Ramos (cell line): ENCODE results near the gene TRIP4.
"Not testable (repeated sequence)": the region's sequence is repeated elsewhere in the genome, so short reads cannot be mapped to it uniquely, and the experiment has no call there.

ENCODE experiments used
- in situ Hi-C: fragments of 300-500 bp; cut with MboI; formaldehyde crosslinking; loops from one replicate; pipeline ENCODE4 v1.14.3; 2022; ENCODE audit warnings: low sequenced_read_pairs; ENCODE audit not compliant: unreplicated experiment

TRIP4 gene

GRCh38 chr15:64387562-64388168 is at the start of gene TRIP4:
Gene TRIP4, plus strand, starts transcription at chr15:64387836. Its CDS starts 28 bp downstream, at chr15:64387864.
- in situ Hi-C loops = no loop called here

GRCh38 chr15:64340355-64340754 is 47.3 kb upstream of the TRIP4 start:
- in situ Hi-C loops = no loop called here

- in situ Hi-C loops = no loop called here
Measured at GRCh38 chr15:64341961-64342360, 45.7 kb upstream of the TRIP4 start.

GRCh38 chr15:64343222-64343621 is 44.4 kb upstream of the TRIP4 start:
- in situ Hi-C loops = no loop called here

- in situ Hi-C loops = no loop called here
Measured at GRCh38 chr15:64343841-64344240, 43.8 kb upstream of the TRIP4 start.

GRCh38 chr15:64344651-64345294 is 42.9 kb upstream of the TRIP4 start:
- in situ Hi-C loops = no loop called here

GRCh38 chr15:64346242-64346641 is 41.4 kb upstream of the TRIP4 start:
- in situ Hi-C loops = not testable (repeated sequence)

GRCh38 chr15:64348455-64348854 is 39.2 kb upstream of the TRIP4 start:
- in situ Hi-C loops = no loop called here

GRCh38 chr15:64349375-64349774 is 38.3 kb upstream of the TRIP4 start:
- in situ Hi-C loops = no loop called here

GRCh38 chr15:64351265-64351664 is 36.4 kb upstream of the TRIP4 start:
- in situ Hi-C loops = no loop called here

GRCh38 chr15:64354688-64355344 is 32.8 kb upstream of the TRIP4 start:
- in situ Hi-C loops = no loop called here

- in situ Hi-C loops = no loop called here
Measured at GRCh38 chr15:64355348-64355943, 32.2 kb upstream of the TRIP4 start.

GRCh38 chr15:64355944-64356709 is 31.5 kb upstream of the TRIP4 start, which contains the start of gene CSNK1G1:
Gene CSNK1G1, minus strand, starts transcription at chr15:64356173. Its CDS starts 55,674 bp downstream, at chr15:64300499.
- in situ Hi-C loops = no loop called here

GRCh38 chr15:64356710-64357040 is 31.0 kb upstream of the TRIP4 start:
- in situ Hi-C loops = no loop called here

GRCh38 chr15:64361259-64361658 is 26.4 kb upstream of the TRIP4 start:
- in situ Hi-C loops = no loop called here

- in situ Hi-C loops = no loop called here
Measured at GRCh38 chr15:64369078-64369607, 18.5 kb upstream of the TRIP4 start.

- in situ Hi-C loops = not testable (repeated sequence)
Measured at GRCh38 chr15:64371383-64371782, 16.3 kb upstream of the TRIP4 start.

- in situ Hi-C loops = no loop called here
Measured at GRCh38 chr15:64373360-64373759, 14.3 kb upstream of the TRIP4 start.

GRCh38 chr15:64379216-64379960 is 8.2 kb upstream of the TRIP4 start:
- in situ Hi-C loops = no loop called here
